Forelimb muscle (tissue), 1 donor: ENCODE results near the gene ADCY7. TPM values are rescaled to one million over a fixed set of nuclear protein-coding genes. Genes with fewer than 3 reads are reported as not detected.

ENCODE experiments used
- DNase-seq: peaks from one replicate; pipeline ENCODE4 v3.0.0-alpha.2; 2013; ENCODE audit warnings: low read depth
- polyA plus RNA-seq: library from polyadenylated mRNA; unstranded; fragments of 120-200 nt; gene quantifications from one replicate; pipeline ENCODE4 v1.2.1, GENCODE V29; 2013; ENCODE audit not compliant: insufficient read length

ADCY7 gene
- polyA plus RNA-seq, 1 donor = 6.7 TPM

- DNase-seq = no peak
These were observed 47.5 kb downstream of the ADCY7 start for GRCh38 chr16:50313596-50314478.

DNA sequence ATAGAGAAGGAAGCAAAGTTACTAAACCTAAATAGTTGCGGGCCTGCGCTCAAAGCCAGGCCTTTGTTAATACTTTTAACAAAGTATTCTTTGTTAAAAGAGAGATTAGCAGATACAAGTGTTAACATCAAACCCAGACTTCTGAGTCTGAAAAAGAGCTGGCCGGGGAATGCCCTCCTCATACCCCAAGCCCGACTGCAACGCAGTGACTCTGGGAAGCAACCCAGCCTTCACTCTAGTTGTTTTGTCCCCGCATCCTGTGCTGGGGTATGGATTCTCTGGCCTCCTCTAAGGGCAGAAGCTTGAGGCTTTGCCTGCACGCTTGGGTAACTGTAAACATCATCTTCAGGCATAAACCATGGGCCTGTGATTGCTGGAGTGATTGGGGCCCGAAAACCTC lies 48.3 kb downstream of the ADCY7 start:
- DNase-seq = no peak

DNA sequence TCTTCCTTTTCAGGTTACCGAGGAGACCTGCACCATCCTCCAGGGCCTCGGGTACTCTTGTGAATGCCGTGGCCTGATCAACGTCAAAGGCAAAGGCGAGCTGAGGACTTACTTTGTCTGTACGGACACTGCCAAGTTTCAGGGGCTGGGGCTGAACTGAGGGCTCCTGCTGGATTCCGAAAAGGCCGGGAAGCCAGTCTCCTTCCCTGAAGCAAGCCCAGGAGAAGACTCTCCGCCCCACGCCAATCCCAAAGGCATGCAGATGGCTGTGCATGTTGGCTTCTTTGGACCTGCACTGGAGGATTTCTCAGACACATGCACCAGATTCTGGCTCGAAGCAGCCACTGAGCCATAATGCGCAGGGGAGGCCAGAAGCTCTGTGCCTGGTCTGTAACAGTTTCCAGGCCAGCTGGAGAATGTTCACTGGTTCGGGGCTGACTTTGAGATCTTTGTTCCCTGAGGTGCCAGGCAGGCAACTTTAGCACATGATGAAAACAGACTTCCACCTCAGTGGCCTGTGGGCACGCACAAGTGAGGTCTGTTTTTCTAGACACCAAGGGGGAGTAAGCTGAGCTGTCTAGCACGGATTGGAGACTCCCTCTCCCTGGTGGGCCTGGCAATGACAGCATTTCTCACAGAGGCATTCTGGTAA lies 49.1 kb downstream of the ADCY7 start:
- DNase-seq = no peak

- DNase-seq = no peak
These were observed 49.9 kb downstream of the ADCY7 start for GRCh38 chr16:50316102-50316847.

DNA sequence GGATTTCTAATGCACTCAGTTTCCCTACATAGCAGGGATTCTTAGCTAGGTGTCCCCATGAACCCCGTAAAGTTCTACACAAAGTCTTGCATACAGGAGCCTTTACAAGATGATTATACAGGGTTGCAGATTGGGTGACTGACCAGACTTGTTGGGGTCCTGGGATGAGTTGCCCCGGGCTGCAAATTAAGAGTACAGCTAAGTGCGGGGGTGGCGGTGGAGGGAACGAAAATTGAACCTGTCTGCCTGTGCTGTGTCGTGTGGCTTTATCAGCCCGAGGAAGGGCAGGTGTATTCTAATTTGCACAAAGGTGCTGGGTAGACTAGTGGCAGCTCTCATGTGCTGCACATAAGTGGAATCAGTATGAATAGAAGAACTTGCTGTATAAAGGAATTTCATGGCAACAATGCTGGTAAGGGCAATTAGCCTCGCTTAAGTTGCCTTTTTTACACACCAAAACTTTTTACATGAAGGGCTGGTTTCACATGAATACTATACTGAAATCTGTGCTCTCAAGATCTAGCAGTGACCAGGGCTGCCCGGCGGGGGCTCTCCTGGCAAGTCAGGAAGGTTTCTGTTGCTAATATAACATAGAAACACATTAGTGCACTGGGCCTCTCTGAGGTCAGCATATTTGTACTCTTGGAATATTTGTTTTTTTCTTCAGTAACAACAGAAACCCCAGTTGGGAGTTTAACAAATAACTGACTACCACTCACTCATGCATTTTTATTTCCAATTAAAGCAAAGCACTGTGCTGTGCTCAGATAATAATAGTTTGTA lies 50.7 kb downstream of the ADCY7 start:
- DNase-seq = no peak

GRCh38 chr16:50318796-50319578 lies 52.6 kb downstream of the ADCY7 start:
- no peak for DNase-seq

- no peak for DNase-seq
These were observed 54.0 kb downstream of the ADCY7 start for GRCh38 chr16:50320310-50320709.

GRCh38 chr16:50322333-50322732 lies 56.0 kb downstream of the ADCY7 start:
- no peak for DNase-seq

DNA sequence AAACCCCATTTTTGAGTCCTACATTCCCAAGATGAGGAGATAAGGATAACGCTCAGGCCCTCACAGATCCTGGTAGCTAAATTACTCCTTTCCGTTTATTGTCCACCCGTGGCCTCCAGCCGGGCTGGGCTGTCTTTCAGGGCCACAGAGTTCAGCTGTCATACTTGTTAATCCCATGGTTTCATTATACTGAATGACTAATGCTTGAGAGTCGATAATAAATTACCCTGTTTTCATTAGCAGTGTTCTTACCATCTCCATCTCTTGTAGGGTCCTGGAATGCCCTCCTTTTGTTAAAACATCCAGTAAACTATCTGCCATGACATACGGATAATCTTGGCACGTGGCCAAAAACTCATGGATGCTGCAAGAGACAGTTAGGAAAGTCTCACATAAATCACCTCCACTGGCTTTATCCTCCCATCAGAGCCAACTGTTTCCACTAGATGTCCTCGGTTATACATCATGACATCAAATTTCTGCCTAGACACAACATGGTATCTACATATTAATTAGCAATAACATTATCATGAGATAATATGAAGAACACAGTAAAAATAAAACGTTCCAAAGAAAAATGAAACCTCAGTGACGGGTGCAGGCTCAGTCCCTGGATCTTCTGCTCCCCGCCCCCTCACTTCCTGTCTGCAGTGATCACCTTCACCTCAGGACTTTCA lies 57.1 kb downstream of the ADCY7 start:
- DNase-seq = no peak

DNA sequence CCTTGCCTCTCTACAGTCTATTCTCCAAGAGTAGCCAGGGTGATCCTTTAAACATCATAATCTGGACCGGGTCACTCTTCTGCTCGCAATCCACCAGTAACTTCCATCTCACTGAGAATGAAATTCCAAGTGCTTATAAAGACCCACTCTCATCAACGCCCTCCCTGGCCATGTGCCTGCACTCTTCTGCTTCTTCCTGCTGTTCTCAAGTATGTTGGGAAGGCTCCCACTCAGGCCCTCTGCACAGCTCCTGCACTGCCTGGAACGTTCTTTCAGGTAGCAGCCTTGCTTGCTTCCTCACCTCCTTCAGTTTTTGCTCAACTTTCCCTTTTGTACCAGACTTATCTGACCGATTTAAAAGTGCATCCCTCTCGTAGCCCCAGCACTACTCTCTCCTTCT lies 58.0 kb downstream of the ADCY7 start:
- no peak for DNase-seq

DNA sequence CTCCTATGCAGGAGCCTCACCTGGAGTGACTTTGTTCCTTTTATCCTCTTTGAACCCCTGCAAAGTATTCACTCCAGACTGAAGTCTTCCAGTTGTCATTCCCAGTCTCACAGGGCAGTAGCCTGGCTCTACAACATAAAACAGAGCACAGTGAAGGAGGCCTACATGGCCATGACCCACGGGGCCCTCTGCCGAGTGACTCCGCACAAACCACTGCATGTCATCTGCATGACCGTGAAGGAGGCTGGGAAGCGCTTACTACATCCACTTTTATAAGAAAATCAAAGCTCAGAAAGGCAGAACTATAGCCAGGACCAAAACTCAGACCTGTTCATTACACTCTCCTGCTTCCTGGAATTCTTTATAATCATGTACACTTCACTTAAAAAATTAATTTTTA lies 59.9 kb downstream of the ADCY7 start:
- no peak for DNase-seq

GRCh38 chr16:50326835-50327465 lies 60.6 kb downstream of the ADCY7 start:
- no peak for DNase-seq

GRCh38 chr16:50329446-50330189 lies 63.3 kb downstream of the ADCY7 start:
- DNase-seq = no peak

DNA sequence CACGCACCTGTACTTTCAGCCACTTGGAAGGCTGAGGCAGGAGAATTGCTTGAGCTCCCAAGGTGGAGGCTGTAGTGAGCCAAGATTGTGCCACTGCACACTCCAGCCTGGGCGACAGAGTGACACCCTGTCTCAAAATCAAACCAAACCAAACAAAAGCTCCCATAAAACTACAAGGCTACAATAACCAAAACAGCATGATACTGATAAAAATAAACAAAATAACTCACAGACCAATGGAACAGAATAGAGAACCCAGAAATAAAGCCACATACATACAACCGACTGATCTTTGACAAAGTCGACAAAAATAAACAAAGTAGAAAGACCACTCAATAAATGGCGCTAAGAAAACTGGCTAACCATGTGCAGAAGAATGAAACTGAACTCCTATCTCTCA lies 65.2 kb downstream of the ADCY7 start:
- no peak for DNase-seq

GRCh38 chr16:50332599-50332998 lies 66.2 kb downstream of the ADCY7 start:
- no peak for DNase-seq

GRCh38 chr16:50334106-50334975 lies 68.0 kb downstream of the ADCY7 start:
- DNase-seq = no peak

DNA sequence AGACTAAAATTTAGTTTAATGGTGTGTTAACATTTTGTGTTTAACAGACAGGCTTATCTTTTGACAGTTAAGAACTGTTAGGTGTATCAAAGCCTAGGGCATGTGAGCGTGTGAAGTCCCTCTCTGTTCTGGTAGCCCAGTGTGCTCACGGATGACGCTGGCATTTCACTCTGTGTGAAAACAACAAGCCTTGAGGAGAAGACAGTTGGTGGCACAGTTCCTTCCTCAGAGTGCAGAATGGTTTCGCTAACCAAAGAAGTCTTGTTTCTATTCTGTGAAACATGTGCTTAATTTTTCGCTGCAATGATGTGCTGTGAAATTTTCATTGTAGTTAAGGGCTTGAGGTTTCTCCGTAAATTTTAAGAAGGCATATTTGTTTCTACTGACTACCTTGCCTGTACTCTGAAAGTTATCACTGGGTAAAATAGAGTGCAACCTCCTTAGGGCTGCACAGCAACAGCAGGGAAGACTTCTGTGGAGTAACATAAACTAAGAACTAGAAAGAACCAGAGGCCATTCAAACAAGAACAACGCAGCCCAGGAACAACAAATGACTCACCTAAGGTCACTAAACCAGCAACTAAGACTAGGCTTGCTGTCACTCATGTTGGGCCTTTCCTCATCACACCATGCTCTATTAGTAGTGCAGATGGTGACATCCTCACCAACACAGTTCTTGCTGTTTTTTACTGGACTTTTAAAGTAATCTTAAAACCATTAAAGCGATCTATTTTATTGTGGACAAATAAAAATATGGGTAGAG lies 69.0 kb downstream of the ADCY7 start:
- no peak for DNase-seq
